Fibroblast of pulmonary artery (primary cell): ENCODE measurements around the gene KAT8.

Experiments used
- DNase-seq: peaks from one replicate; pipeline ENCODE4 v3.0.0-alpha.2; 2010; ENCODE audit warnings: low read depth
- H3K4me3 ChIP-seq: replicated peaks from 2 replicates; pipeline ENCODE4 v1.5.1; 2011; ENCODE audit warnings: low read depth, mild to moderate bottlenecking, control low read depth, low read length, moderate library complexity
- TF ChIP-seq, protein P1 (sequence below): IDR thresholded peaks from 2 replicates; pipeline ENCODE4 v1.5.1; 2011; ENCODE audit warnings: mild to moderate bottlenecking, control low read depth, low read length, inconsistent platforms; ENCODE audit errors: missing control alignments

The KAT8 gene

DNA sequence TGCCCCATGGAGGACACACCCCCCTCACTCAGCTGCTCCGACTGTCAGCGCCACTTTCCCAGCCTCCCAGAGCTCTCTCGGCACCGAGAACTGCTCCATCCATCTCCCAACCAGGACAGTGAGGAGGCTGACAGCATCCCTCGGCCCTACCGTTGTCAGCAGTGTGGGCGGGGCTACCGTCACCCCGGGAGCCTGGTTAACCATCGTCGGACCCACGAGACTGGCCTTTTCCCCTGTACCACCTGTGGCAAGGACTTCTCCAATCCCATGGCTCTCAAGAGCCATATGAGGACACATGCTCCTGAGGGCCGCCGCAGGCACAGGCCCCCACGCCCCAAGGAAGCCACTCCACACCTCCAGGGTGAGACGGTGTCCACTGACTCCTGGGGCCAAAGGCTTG lies 41.1 kb upstream of the KAT8 start:
- no peak for DNase-seq
- TF ChIP-seq, protein P1, sequence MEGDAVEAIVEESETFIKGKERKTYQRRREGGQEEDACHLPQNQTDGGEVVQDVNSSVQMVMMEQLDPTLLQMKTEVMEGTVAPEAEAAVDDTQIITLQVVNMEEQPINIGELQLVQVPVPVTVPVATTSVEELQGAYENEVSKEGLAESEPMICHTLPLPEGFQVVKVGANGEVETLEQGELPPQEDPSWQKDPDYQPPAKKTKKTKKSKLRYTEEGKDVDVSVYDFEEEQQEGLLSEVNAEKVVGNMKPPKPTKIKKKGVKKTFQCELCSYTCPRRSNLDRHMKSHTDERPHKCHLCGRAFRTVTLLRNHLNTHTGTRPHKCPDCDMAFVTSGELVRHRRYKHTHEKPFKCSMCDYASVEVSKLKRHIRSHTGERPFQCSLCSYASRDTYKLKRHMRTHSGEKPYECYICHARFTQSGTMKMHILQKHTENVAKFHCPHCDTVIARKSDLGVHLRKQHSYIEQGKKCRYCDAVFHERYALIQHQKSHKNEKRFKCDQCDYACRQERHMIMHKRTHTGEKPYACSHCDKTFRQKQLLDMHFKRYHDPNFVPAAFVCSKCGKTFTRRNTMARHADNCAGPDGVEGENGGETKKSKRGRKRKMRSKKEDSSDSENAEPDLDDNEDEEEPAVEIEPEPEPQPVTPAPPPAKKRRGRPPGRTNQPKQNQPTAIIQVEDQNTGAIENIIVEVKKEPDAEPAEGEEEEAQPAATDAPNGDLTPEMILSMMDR: no peak
- no peak overlapping the region for H3K4me3 ChIP-seq

GRCh38 chr16:31077024-31077423 lies 40.4 kb upstream of the KAT8 start:
- TF ChIP-seq, protein P1: no peak
- DNase-seq: no peak
- H3K4me3 ChIP-seq: no peak overlapping the region

DNA sequence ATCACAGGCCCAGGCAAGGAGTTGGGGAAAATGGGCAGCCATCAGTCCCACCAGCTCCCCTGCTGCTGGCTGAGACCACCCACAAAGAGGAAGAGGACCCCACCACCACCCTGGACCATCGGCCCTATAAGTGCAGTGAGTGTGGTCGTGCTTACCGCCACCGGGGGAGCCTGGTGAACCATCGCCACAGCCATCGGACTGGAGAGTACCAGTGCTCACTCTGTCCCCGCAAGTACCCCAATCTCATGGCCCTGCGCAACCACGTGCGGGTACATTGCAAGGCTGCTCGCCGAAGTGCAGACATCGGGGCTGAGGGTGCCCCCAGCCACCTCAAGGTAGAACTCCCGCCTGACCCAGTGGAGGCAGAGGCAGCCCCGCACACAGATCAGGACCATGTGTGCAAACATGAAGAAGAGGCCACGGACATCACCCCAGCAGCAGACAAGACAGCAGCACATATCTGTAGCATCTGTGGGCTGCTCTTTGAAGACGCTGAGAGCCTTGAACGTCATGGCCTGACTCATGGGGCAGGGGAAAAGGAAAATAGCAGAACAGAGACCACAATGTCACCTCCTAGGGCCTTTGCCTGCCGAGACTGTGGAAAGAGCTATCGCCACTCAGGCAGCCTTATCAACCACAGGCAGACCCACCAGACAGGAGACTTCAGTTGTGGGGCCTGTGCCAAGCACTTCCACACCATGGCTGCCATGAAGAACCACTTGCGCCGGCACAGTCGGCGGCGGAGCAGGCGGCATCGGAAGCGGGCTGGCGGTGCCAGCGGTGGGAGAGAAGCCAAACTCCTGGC lies 39.7 kb upstream of the KAT8 start:
- no peak overlapping the region for H3K4me3 ChIP-seq

DNA sequence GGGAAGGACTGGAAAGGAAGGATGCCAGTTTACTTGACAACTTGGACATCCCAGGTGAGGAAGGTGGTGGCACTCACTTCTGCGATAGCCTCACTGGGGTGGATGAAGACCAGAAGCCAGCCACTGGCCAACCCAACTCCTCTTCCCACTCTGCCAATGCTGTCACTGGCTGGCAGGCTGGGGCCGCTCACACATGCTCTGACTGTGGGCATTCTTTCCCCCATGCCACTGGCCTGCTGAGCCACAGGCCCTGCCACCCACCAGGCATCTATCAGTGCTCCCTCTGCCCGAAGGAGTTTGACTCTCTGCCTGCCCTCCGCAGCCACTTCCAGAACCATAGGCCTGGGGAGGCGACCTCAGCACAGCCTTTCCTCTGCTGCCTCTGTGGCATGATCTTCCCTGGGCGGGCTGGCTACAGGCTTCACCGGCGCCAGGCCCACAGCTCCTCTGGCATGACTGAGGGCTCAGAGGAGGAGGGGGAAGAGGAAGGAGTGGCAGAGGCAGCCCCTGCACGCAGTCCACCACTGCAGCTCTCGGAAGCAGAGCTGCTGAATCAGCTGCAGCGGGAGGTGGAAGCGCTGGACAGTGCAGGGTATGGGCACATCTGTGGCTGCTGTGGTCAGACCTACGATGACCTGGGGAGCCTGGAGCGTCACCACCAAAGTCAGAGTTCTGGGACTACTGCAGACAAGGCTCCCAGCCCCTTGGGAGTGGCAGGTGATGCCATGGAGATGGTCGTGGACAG lies 38.7 kb upstream of the KAT8 start:
- no peak overlapping the region for H3K4me3 ChIP-seq
- DNase-seq: no peak
- TF ChIP-seq, protein P1: no peak

More for the DNA sequence above, 39.7 kb upstream of the KAT8 start:
- DNase-seq: no peak
- TF ChIP-seq, protein P1: no peak

DNA sequence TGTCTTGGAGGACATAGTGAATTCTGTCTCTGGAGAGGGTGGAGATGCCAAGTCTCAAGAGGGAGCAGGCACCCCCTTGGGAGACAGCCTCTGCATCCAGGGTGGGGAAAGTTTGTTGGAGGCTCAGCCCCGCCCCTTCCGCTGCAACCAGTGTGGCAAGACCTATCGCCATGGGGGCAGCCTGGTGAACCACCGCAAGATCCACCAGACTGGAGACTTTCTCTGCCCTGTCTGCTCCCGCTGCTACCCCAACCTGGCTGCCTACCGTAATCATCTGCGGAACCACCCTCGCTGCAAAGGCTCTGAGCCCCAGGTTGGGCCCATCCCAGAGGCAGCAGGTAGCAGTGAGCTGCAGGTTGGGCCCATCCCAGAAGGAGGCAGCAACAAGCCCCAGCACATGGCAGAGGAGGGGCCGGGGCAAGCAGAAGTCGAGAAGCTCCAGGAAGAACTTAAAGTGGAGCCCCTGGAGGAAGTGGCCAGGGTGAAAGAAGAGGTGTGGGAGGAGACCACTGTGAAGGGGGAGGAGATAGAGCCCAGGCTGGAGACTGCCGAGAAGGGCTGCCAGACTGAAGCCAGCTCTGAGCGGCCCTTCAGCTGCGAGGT lies 38.0 kb upstream of the KAT8 start:
- TF ChIP-seq, protein P1: no peak
- no peak for DNase-seq
- no peak overlapping the region for H3K4me3 ChIP-seq

- no peak overlapping the region for H3K4me3 ChIP-seq
- TF ChIP-seq, protein P1: no peak
- no peak for DNase-seq
Measured at GRCh38 chr16:31080035-31080629, 37.3 kb upstream of the KAT8 start.
